ENCODE measurements around the gene STXBP1.

- TF ChIP-seq CTCF (IDR thresholded peaks at IDR 0.05) = no peak
- no peak for TF ChIP-seq POLR2A (IDR thresholded peaks at IDR 0.05)
Observed at GRCh38 chr9:127667127-127667844, 55.2 kb downstream of the STXBP1 start.

All from right lobe of liver (tissue), 4 donors.